Lung (tissue), 12 donors: ENCODE results near the gene STH. TPM values are rescaled to one million over a fixed set of nuclear protein-coding genes. Genes with fewer than 3 reads are reported as not detected.

Experiments
- ATAC-seq: fragments of 200-7000 bp; cut with Tn5 transposase; one replicate; pipeline ENCODE4 v1.9.1; 2020; ENCODE audit warnings: moderate number of reproducible peaks; ENCODE audit not compliant: insufficient read depth, low FRiP score
- DNase-seq, 3 donors: peaks; one replicate each; pipeline ENCODE4 v3.0.0-alpha.2; 2013 to 2017
- H3K27ac ChIP-seq, 2 donors: one replicate each; pipeline ENCODE4 v1.5.1; 2013; ENCODE audit warnings: mild to moderate bottlenecking in 2 of 2, moderate library complexity in 2 of 2, control low read depth in 1 of 2, inconsistent platforms in 1 of 2, low read depth in 1 of 2, low read length in 1 of 2
- H3K27me3 ChIP-seq, 3 donors: one replicate each; pipeline ENCODE4 v1.5.1; 2013; ENCODE audit warnings: low read length in 2 of 3; ENCODE audit not compliant: control insufficient read depth in 3 of 3, insufficient read depth in 3 of 3
- H3K36me3 ChIP-seq, 4 donors: one replicate each; pipeline ENCODE4 v1.5.1; 2013; ENCODE audit warnings: low read length in 4 of 4, mild to moderate bottlenecking in 1 of 4, moderate library complexity in 1 of 4; ENCODE audit not compliant: control insufficient read depth in 4 of 4, insufficient read depth in 4 of 4
- H3K4me1 ChIP-seq, 5 donors: one replicate each; pipeline ENCODE4 v1.5.1; 2013; ENCODE audit warnings: low read length in 5 of 5, mild to moderate bottlenecking in 2 of 5, moderate library complexity in 1 of 5; ENCODE audit not compliant: control insufficient read depth in 5 of 5, insufficient read depth in 5 of 5
- H3K4me3 ChIP-seq: one replicate; pipeline ENCODE4 v1.5.1; 2013; ENCODE audit warnings: mild to moderate bottlenecking, control low read depth, moderate library complexity
- H3K9ac ChIP-seq, 2 donors: one replicate each; pipeline ENCODE4 v1.5.1; 2013; ENCODE audit warnings: low read length in 2 of 2, control low read depth in 1 of 2; ENCODE audit not compliant: insufficient read depth in 1 of 2
- H3K9me3 ChIP-seq, 4 donors: one replicate each; pipeline ENCODE4 v1.5.1; 2013; ENCODE audit warnings: low read length in 3 of 4, mild to moderate bottlenecking in 1 of 4, moderate library complexity in 1 of 4; ENCODE audit not compliant: control insufficient read depth in 4 of 4, insufficient read depth in 3 of 4
- WGBS, 2 donors: extraction: QIAGEN DNeasy Blood & Tissue Kit; methylation state at CpG; one replicate each; pipeline ENCODE4 v1.1.7; 2013; 5-methylcytosine and 5-hydroxymethylcytosine counted together
- polyA plus RNA-seq, 2 donors: library from polyadenylated mRNA; stranded (reverse); fragments of 200-250 nt; gene quantifications; one replicate each; pipeline ENCODE4 v1.2.1, GENCODE V29; 2013
- total RNA-seq, 2 donors: library from RNA; depleted of rRNA in 1 of 2; stranded (reverse); fragments of >200 nt in 1 of 2; gene quantifications; one replicate each; pipeline ENCODE4 v1.2.1, GENCODE V29; 2014 to 2021
- TF ChIP-seq, protein P1 (sequence below): IDR thresholded peaks from 2 replicates; pipeline ENCODE4 v1.5.1; 2012; ENCODE audit warnings: mild to moderate bottlenecking; ENCODE audit errors: control extremely low read depth, extremely low read depth
- donor health status: control.
- donor health status: control.
- donor health status: Bipolar disorder and iron deficiency.
- donor health status: healthy.
- donor health status: DM: yes; HTN: yes; CAD: no.

STH gene
- total and polyA plus RNA-seq, 4 donors: not detected

DNA sequence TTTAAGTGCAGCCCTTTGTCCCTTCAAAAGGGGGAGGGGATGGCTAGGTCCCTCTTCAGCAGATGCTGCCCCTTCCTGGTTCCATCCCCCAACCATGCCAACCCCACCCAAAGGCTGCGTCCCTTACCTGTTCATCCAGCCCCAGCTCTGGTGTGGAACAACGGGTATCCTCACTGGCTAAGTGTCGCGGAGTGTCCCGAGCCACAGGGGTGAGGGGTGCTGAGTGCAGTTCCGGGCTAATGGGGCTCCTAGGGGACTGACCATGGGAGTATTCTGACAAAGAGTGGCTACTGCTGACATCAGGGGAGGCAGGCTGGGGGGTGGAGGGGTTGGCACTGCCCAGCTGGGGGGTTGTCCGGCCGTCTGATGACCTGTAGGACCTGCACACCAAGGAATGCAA lies 32.9 kb downstream of the STH start:
- no peak overlapping the region for H3K9ac ChIP-seq
- H3K36me3 ChIP-seq: peaks cover 36 to 53% (median 49%) of the 10 kb centered on the region in 4 donors
- DNase-seq: no peak
- H3K4me3 ChIP-seq: no peak overlapping the region
- H3K9me3 ChIP-seq: no peaks in the 10 kb centered on the region
- no peak for ATAC-seq
- TF ChIP-seq, protein P1, sequence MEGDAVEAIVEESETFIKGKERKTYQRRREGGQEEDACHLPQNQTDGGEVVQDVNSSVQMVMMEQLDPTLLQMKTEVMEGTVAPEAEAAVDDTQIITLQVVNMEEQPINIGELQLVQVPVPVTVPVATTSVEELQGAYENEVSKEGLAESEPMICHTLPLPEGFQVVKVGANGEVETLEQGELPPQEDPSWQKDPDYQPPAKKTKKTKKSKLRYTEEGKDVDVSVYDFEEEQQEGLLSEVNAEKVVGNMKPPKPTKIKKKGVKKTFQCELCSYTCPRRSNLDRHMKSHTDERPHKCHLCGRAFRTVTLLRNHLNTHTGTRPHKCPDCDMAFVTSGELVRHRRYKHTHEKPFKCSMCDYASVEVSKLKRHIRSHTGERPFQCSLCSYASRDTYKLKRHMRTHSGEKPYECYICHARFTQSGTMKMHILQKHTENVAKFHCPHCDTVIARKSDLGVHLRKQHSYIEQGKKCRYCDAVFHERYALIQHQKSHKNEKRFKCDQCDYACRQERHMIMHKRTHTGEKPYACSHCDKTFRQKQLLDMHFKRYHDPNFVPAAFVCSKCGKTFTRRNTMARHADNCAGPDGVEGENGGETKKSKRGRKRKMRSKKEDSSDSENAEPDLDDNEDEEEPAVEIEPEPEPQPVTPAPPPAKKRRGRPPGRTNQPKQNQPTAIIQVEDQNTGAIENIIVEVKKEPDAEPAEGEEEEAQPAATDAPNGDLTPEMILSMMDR: no peak
- no peaks in the 10 kb centered on the region for H3K27me3 ChIP-seq
- H3K27ac ChIP-seq: no peak overlapping the region
- no peaks in the 10 kb centered on the region for H3K4me1 ChIP-seq
- 84 to 88% methylated on average over 8 of the region's 8 CpGs for WGBS, 2 donors

DNA sequence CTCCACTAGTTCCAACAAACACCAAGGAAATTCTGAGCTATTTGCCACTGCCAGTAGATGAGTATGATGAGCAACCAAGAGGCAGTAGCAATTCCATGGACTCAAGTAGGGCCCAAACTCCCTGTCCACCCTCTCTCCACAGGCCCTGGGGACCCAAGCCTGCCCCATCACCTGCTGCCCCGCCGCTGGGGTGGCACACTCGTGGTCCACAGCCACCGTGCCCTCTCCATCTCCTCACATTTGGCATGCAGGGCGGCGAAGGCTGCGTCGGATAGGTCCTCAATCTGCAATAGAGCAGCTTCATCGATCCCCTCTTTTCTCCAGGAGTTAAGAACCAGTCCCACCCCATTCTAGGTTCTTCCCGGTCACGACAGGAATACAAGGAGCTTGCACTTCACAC lies 33.9 kb downstream of the STH start:
- DNase-seq: no peak
- Histone ChIP-seq H3K36me3 (peaks cover 42 to 59% (median 53%) of the 10 kb centered on the region in 4 donors), H3K27me3 (no peaks in the 10 kb centered on the region), H3K9ac (no peak overlapping the region), H3K4me3 (no peak overlapping the region), H3K4me1 (no peaks in the 10 kb centered on the region), H3K9me3 (no peaks in the 10 kb centered on the region), H3K27ac (no peak overlapping the region)
- no peak for ATAC-seq
- TF ChIP-seq, protein P1: no peak
- WGBS, 2 donors: 96 to 97% methylated on average over 11 of the region's 11 CpGs

DNA sequence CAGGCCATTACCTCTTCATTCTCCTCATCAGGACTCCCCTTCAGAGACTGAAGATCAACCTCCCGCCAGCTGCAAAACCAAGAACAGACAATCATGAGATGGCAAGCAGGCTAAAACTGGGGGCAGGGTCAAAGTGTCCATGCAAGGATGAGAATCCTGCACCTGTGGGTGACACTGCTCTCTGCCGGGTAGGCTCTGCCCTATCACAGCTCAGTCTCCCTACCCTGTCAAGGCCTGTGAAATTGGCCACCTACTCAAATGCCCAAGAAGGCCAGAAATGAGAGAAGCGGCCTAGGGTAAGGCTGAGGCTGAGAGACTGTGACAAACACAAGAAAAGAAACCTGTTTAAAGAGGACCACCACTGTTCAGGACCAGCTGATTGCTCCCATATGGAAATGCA lies 34.3 kb downstream of the STH start:
- Histone ChIP-seq H3K27me3 (no peaks in the 10 kb centered on the region), H3K4me3 (no peak overlapping the region), H3K9ac (no peak overlapping the region), H3K4me1 (no peaks in the 10 kb centered on the region), H3K36me3 (peaks cover 46 to 61% (median 57%) of the 10 kb centered on the region in 4 donors), H3K27ac (no peak overlapping the region), H3K9me3 (no peaks in the 10 kb centered on the region)
- ATAC-seq: no peak
- DNase-seq: no peak
- TF ChIP-seq, protein P1: no peak
- WGBS, 2 donors: 95 to 97% methylated on average over 3 of the region's 3 CpGs
